Stomach (tissue), 9 donors: Measurements from ENCODE around the gene AATK. TPM values are rescaled to one million over a fixed set of nuclear protein-coding genes. Genes with fewer than 3 reads are reported as not detected.

Experiments
- DNase-seq, 2 donors: peaks; one replicate each; pipeline versions ENCODE4 v3.0.0 to v3.0.0-alpha.2; 2013 to 2019
- H3K27ac ChIP-seq, 5 donors: fragments of 200-600 bp in 4 of 5; sonication (generic) in 4 of 5; one replicate each; pipeline ENCODE4 v1.5.1; 2013 to 2019; ENCODE audit warnings: mild to moderate bottlenecking in 1 of 5, moderate library complexity in 1 of 5
- H3K27me3 ChIP-seq, 3 donors: fragments of 200-600 bp; sonication (generic); one replicate each; pipeline ENCODE4 v1.5.1; 2017 to 2019; ENCODE audit warnings: mixed run types in 1 of 3
- H3K36me3 ChIP-seq, 4 donors: fragments of 200-600 bp; sonication (generic); 1 replicate in 3 of 4; 2 replicates in 1 of 4; pipeline ENCODE4 v1.5.1; 2016 to 2019
- H3K4me1 ChIP-seq, 4 donors: fragments of 200-600 bp; sonication (generic); one replicate each; pipeline ENCODE4 v1.5.1; 2016 to 2019
- H3K4me3 ChIP-seq, 4 donors: fragments of 200-600 bp; sonication (generic) in 3 of 4; one replicate each; pipeline ENCODE4 v1.5.1; 2016 to 2019; ENCODE audit warnings: mild to moderate bottlenecking in 1 of 4
- H3K9me3 ChIP-seq, 4 donors: fragments of 200-600 bp; sonication (generic); one replicate each; pipeline ENCODE4 v1.5.1; 2016 to 2019
- EP300 ChIP-seq: sonication (generic); formaldehyde crosslinking; IDR thresholded peaks from one replicate; pipeline ENCODE4 v1.6.1; 2017; ENCODE audit warnings: antibody characterized with exemption
- POLR2A ChIP-seq, 4 donors: fragments of 450-650 bp; IDR thresholded peaks; one replicate each; pipeline ENCODE4 v1.6.1; 2016; ENCODE audit warnings: antibody characterized with exemption in 4 of 4, control low read depth in 2 of 4, mild to moderate bottlenecking in 1 of 4, moderate library complexity in 1 of 4
- POLR2AphosphoS5 ChIP-seq, 3 donors: sonication (generic); formaldehyde crosslinking; IDR thresholded peaks; one replicate each; pipeline ENCODE4 v1.6.1; 2016; ENCODE audit warnings: antibody characterized with exemption in 3 of 3
- WGBS, 5 donors: extraction: QIAGEN DNeasy Blood & Tissue Kit in 3 of 5; methylation state at CpG; one replicate each; pipeline versions ENCODE4 v1.1.5 to v1.1.7; 2013 to 2018; 5-methylcytosine and 5-hydroxymethylcytosine counted together
- intact Hi-C: fragments of 100-400 bp; cut with DNase I; formaldehyde crosslinking; loops from one replicate; pipeline ENCODE4 v1.15.1; 2023; ENCODE audit warnings: low total_unique reads
- polyA plus RNA-seq, 3 donors: library from polyadenylated mRNA; stranded (reverse); fragments of 200-250 nt; gene quantifications; one replicate each; pipeline ENCODE4 v1.2.3, GENCODE V29; 2013
- total RNA-seq, 5 donors: library from RNA; depleted of rRNA; stranded (reverse); fragments of >200 nt; gene quantifications; one replicate each; pipeline versions ENCODE4 v1.1.0 to v1.2.3, GENCODE V29; 2014 to 2016
- TF ChIP-seq, protein P1 (sequence below), 7 experiments: fragments of 450-650 bp in 4 of 7; fragments of 200-600 bp in 3 of 7; sonication (generic) in 3 of 7; IDR thresholded peaks; one replicate each; pipeline ENCODE4 v1.5.1; 2016 to 2019; ENCODE audit warnings: antibody characterized with exemption in 7 of 7, control low read depth in 2 of 7, mild to moderate bottlenecking in 1 of 7
- donor health status: healthy with polysubstance abuse.
- donor health status: Bipolar disorder and iron deficiency.
- donor health status: healthy.

Gene AATK
- total and polyA plus RNA-seq, 8 donors, result 0.87 to 31.7 (median 7.3) TPM

- TF ChIP-seq POLR2AphosphoS5 (IDR thresholded peaks at IDR 0.05) (peak; percentile 27 to 90 (median 28)), EP300 (no peak), POLR2A (IDR thresholded peaks at IDR 0.05) (no peak)
- TF ChIP-seq, protein P1, sequence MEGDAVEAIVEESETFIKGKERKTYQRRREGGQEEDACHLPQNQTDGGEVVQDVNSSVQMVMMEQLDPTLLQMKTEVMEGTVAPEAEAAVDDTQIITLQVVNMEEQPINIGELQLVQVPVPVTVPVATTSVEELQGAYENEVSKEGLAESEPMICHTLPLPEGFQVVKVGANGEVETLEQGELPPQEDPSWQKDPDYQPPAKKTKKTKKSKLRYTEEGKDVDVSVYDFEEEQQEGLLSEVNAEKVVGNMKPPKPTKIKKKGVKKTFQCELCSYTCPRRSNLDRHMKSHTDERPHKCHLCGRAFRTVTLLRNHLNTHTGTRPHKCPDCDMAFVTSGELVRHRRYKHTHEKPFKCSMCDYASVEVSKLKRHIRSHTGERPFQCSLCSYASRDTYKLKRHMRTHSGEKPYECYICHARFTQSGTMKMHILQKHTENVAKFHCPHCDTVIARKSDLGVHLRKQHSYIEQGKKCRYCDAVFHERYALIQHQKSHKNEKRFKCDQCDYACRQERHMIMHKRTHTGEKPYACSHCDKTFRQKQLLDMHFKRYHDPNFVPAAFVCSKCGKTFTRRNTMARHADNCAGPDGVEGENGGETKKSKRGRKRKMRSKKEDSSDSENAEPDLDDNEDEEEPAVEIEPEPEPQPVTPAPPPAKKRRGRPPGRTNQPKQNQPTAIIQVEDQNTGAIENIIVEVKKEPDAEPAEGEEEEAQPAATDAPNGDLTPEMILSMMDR (IDR thresholded peaks at IDR 0.05), result peak in 6 of 7 experiments; percentile 54 to 100 (median 99)
- no peak overlapping the region for H3K27ac ChIP-seq
- peaks cover 13 to 32% (median 26%) of the 10 kb centered on the region in 4 donors for H3K4me1 ChIP-seq
- intact Hi-C loops, result loop anchor here (10.0 kb wide), 1 partner anchor 107 kb away; the partner anchor contains the start of gene CHMP6
- peak; percentile 88 to 93 for DNase-seq
- H3K9me3 ChIP-seq, result no peaks in the 10 kb centered on the region
- peaks cover 39 to 72% (median 69%) of the 10 kb centered on the region in 4 donors for H3K36me3 ChIP-seq
- 38 to 62% (median 47%) methylated on average over 10 to 33 of the region's 33 CpGs for WGBS, 5 donors
- H3K4me3 ChIP-seq, result no peak overlapping the region
- no peaks in the 10 kb centered on the region for H3K27me3 ChIP-seq
Observed at GRCh38 chr17:81101614-81102306, 64.3 kb downstream of the AATK start.

- H3K36me3 ChIP-seq, result peaks cover 37 to 61% (median 58%) of the 10 kb centered on the region in 4 donors
- no peak overlapping the region for H3K27ac ChIP-seq
- no peaks in the 10 kb centered on the region for H3K9me3 ChIP-seq
- WGBS, 5 donors, result 74 to 93% (median 89%) methylated on average over 7 to 10 of the region's 10 CpGs
- TF ChIP-seq POLR2AphosphoS5 (IDR thresholded peaks at IDR 0.05), result no peak
- no peak for TF ChIP-seq POLR2A (IDR thresholded peaks at IDR 0.05)
- TF ChIP-seq, protein P1 (IDR thresholded peaks at IDR 0.05), result no peak
- no peak for TF ChIP-seq EP300
- no peak overlapping the region for H3K4me3 ChIP-seq
- H3K27me3 ChIP-seq, result no peaks in the 10 kb centered on the region
- intact Hi-C loops, result loop anchor here (10.0 kb wide), 1 partner anchor 106 kb away; the partner anchor contains the start of gene CHMP6
- no peak for DNase-seq
- H3K4me1 ChIP-seq, result peaks cover 24 to 43% (median 37%) of the 10 kb centered on the region in 4 donors
Observed at GRCh38 chr17:81100668-81101067, 65.4 kb downstream of the AATK start.

DNA sequence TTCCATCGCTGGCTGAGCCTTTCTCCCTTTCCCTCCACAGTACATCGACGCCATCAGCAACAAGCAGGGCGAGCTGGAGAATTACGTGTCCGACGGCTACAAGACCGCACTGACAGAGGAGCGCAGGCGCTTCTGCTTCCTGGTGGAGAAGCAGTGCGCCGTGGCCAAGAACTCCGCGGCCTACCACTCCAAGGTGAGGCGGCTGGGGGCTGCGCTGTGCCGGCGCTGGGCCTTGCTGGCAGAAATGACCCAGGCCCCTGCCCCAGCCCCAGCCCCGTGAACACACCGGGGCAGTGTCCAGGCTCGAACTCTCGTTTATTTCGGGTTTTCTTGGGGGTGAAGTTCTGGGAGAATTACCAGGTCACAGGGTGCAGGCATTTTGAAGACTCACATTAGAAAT, 66.1 kb downstream of the AATK start:
- 94 to 99% (median 96%) methylated on average over 14 to 23 of the region's 23 CpGs for WGBS, 5 donors
- no peak for DNase-seq

GRCh38 chr17:81097943-81098308, 68.1 kb downstream of the AATK start:
- 58 to 87% (median 79%) methylated on average over 5 to 13 of the region's 13 CpGs for WGBS, 5 donors
- peaks cover 41 to 70% (median 55%) of the 10 kb centered on the region in 4 donors for H3K4me1 ChIP-seq
- DNase-seq, result no peak
- TF ChIP-seq POLR2A (IDR thresholded peaks at IDR 0.05) (no peak), POLR2AphosphoS5 (IDR thresholded peaks at IDR 0.05) (no peak), EP300 (no peak)
- TF ChIP-seq, protein P1 (IDR thresholded peaks at IDR 0.05), result no peak
- intact Hi-C loops, result no loop called here
- H3K27ac ChIP-seq, result peak overlapping the region in 4 of 5 donors; percentile 58 to 80 (median 78)
- H3K36me3 ChIP-seq, result peaks cover 12 to 33% (median 31%) of the 10 kb centered on the region in 4 donors
- H3K9me3 ChIP-seq, result no peaks in the 10 kb centered on the region
- H3K4me3 ChIP-seq, result no peak overlapping the region
- H3K27me3 ChIP-seq, result no peaks in the 10 kb centered on the region

More for the DNA sequence above, 66.1 kb downstream of the AATK start:
- no peaks in the 10 kb centered on the region for H3K9me3 ChIP-seq
- no peaks in the 10 kb centered on the region for H3K27me3 ChIP-seq
- H3K27ac ChIP-seq, result no peak overlapping the region
- intact Hi-C loops, result loop anchor here (10.0 kb wide), 1 partner anchor 105 kb away; the partner anchor contains the start of gene CHMP6
- peaks cover 29 to 53% (median 51%) of the 10 kb centered on the region in 4 donors for H3K36me3 ChIP-seq
- no peak overlapping the region for H3K4me3 ChIP-seq
- H3K4me1 ChIP-seq, result peaks cover 32 to 51% (median 45%) of the 10 kb centered on the region in 4 donors
- no peak for TF ChIP-seq POLR2A (IDR thresholded peaks at IDR 0.05)
- TF ChIP-seq, protein P1 (IDR thresholded peaks at IDR 0.05), result no peak
- TF ChIP-seq EP300, result no peak
- TF ChIP-seq POLR2AphosphoS5 (IDR thresholded peaks at IDR 0.05), result no peak
